ENCODE results near the gene TCERG1L.

TCERG1L gene

DNA sequence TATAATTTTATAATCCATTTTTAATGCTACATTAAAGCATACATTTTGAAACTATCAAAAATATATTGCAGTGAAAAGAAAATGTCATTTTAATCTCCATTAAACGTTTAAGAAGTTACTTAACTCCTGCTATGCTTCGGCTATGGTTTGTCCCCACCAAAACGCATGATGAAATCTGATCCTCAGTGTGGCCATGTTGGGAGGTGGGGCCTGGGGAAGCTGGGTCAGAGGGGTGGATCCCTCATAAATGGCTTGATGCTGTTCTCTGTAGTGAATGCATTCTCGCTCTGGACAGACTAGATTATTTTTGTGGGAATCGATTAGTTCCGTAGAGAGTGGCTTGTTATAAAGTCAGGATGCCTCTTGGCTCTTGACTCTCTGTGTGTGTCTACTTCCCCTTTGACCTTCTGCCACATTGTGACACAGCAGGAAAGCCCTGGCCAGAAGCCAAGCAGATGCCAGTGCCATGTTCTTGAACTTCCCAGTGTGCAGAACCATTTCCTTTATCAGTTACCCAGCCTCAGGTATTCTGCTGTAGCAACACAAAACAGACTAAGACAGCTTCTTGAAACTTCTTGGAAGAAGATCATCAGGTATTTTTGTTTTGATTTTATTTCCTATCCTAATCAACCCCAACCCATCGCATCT is 77.8 kb downstream of the TCERG1L start:
- Histone ChIP-seq H4K20me1 (no peaks in the 10 kb centered on the region), H3K9ac (no peak overlapping the region), H3K4me3 (no peak overlapping the region), H3K27me3 (peaks cover 0 to 28% (median 0%) of the 10 kb centered on the region in 11 experiments; a peak in 6 of 22 replicates), H3K9me3 (replicated peaks in 1 of 11) (peaks cover 19 to 48% (median 40%) of the 10 kb centered on the region in 11 experiments), H3K27ac (peak overlapping the region in 3 of 11 experiments; percentile 3 to 16 (median 15); a peak in 1 of 22 replicates), H3K36me3 (peaks cover 0 to 40% (median 10%) of the 10 kb centered on the region in 11 experiments; a peak in 11 of 22 replicates), H3K4me1 (peaks cover 7 to 99% (median 68%) of the 10 kb centered on the region in 10 experiments), H3K4me2 (peak overlapping the region in 8 of 11 experiments; percentile 9 to 86 (median 38); a peak in 14 of 22 replicates)
- TF ChIP-seq Cebpa-rat (IDR thresholded peaks at IDR 0.05): no peak

GRCh38 chr10:131231965-131232541 is 79.5 kb downstream of the TCERG1L start:
- H3K27ac ChIP-seq: peak overlapping the region in 5 of 11 experiments; percentile 22 to 80 (median 39); a peak in 8 of 22 replicates
- H3K4me2 ChIP-seq: peak overlapping the region in 10 of 11 experiments; percentile 11 to 86 (median 76); a peak in 18 of 22 replicates
- peak overlapping the region in 1 of 11 experiments; percentile 36; a peak in 2 of 22 replicates for H3K9ac ChIP-seq
- peaks cover 19 to 52% (median 38%) of the 10 kb centered on the region in 11 experiments for H3K9me3 ChIP-seq (replicated peaks in 1 of 11)
- peaks cover 0 to 22% (median 0%) of the 10 kb centered on the region in 11 experiments; a peak in 6 of 22 replicates for H3K27me3 ChIP-seq
- H3K4me1 ChIP-seq: peaks cover 0 to 94% (median 63%) of the 10 kb centered on the region in 10 experiments; a peak in 18 of 20 replicates
- peaks cover 0 to 42% (median 11%) of the 10 kb centered on the region in 11 experiments; a peak in 11 of 22 replicates for H3K36me3 ChIP-seq
- no peak overlapping the region for H3K4me3 ChIP-seq
- no peaks in the 10 kb centered on the region for H4K20me1 ChIP-seq
- TF ChIP-seq Cebpa-rat (IDR thresholded peaks at IDR 0.05): no peak

- H3K36me3 ChIP-seq: peaks cover 0 to 39% (median 11%) of the 10 kb centered on the region in 11 experiments; a peak in 11 of 22 replicates
- TF ChIP-seq Cebpa-rat (IDR thresholded peaks at IDR 0.05): no peak
- H3K27ac ChIP-seq: peak overlapping the region in 6 of 11 experiments; percentile 22 to 80 (median 54); a peak in 8 of 22 replicates
- H3K9ac ChIP-seq: peak overlapping the region in 2 of 11 experiments; percentile 48 to 66; a peak in 2 of 22 replicates
- peak overlapping the region in 10 of 11 experiments; percentile 11 to 86 (median 76); a peak in 20 of 22 replicates for H3K4me2 ChIP-seq
- no peak overlapping the region for H3K4me3 ChIP-seq
- peaks cover 0 to 94% (median 68%) of the 10 kb centered on the region in 10 experiments; a peak in 18 of 20 replicates for H3K4me1 ChIP-seq
- peaks cover 19 to 50% (median 34%) of the 10 kb centered on the region in 11 experiments for H3K9me3 ChIP-seq (replicated peaks in 1 of 11)
- peaks cover 0 to 22% (median 0%) of the 10 kb centered on the region in 11 experiments; a peak in 6 of 22 replicates for H3K27me3 ChIP-seq
- H4K20me1 ChIP-seq: no peaks in the 10 kb centered on the region
These were observed 80.1 kb downstream of the TCERG1L start for GRCh38 chr10:131231323-131231964.

- Histone ChIP-seq H3K4me2 (peak overlapping the region in 9 of 11 experiments; percentile 55 to 86 (median 79); a peak in 19 of 22 replicates), H3K27me3 (peaks cover 0 to 22% (median 0%) of the 10 kb centered on the region in 11 experiments; a peak in 6 of 22 replicates), H3K9ac (peak overlapping the region in 5 of 11 experiments; percentile 11 to 66 (median 48); a peak in 7 of 22 replicates), H3K27ac (peak overlapping the region in 6 of 11 experiments; percentile 31 to 80 (median 68); a peak in 10 of 22 replicates), H3K4me1 (peaks cover 0 to 94% (median 74%) of the 10 kb centered on the region in 10 experiments; a peak in 18 of 20 replicates), H4K20me1 (no peaks in the 10 kb centered on the region), H3K4me3 (no peak overlapping the region), H3K9me3 (replicated peaks in 1 of 11) (peaks cover 19 to 43% (median 27%) of the 10 kb centered on the region in 11 experiments), H3K36me3 (peaks cover 0 to 33% (median 11%) of the 10 kb centered on the region in 11 experiments; a peak in 11 of 22 replicates)
- no peak for TF ChIP-seq Cebpa-rat (IDR thresholded peaks at IDR 0.05)
These were observed 80.7 kb downstream of the TCERG1L start for GRCh38 chr10:131230641-131231322.

DNA sequence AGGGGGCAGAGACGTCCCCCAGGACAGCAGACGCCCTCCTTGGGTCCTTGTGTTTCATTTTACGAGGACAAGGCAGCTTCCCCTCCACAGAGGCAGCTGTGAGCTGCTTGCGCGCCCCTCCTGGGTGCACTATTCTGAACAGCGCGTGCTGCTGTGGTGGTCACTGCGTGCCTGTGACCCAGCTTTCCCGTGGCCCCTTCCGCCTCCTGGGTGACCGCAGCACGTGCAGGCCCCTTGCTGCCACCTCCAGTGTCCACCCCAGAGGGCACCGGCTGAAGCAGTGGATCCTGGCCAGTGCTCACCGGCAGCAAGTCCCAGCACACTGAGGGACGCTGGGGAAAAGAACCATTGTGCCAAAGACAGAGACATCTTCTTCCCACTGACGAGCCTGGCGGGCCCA is 81.4 kb downstream of the TCERG1L start:
- peaks cover 0 to 94% (median 81%) of the 10 kb centered on the region in 10 experiments; a peak in 18 of 20 replicates for H3K4me1 ChIP-seq
- peaks cover 0 to 30% (median 9%) of the 10 kb centered on the region in 11 experiments; a peak in 11 of 22 replicates for H3K36me3 ChIP-seq
- peaks cover 0 to 22% (median 0%) of the 10 kb centered on the region in 11 experiments; a peak in 6 of 22 replicates for H3K27me3 ChIP-seq
- peak overlapping the region in 9 of 11 experiments; percentile 55 to 86 (median 79); a peak in 18 of 22 replicates for H3K4me2 ChIP-seq
- no peak for TF ChIP-seq Cebpa-rat (IDR thresholded peaks at IDR 0.05)
- peak overlapping the region in 6 of 11 experiments; percentile 8 to 66 (median 44); a peak in 7 of 22 replicates for H3K9ac ChIP-seq
- H3K27ac ChIP-seq: peak overlapping the region in 6 of 11 experiments; percentile 31 to 80 (median 68); a peak in 11 of 22 replicates
- no peak overlapping the region for H3K4me3 ChIP-seq
- H3K9me3 ChIP-seq (replicated peaks in 1 of 11): peaks cover 15 to 37% (median 21%) of the 10 kb centered on the region in 11 experiments
- no peaks in the 10 kb centered on the region for H4K20me1 ChIP-seq

GRCh38 chr10:131227163-131227740 is 84.3 kb downstream of the TCERG1L start:
- no peak overlapping the region for H3K4me3 ChIP-seq
- H3K4me2 ChIP-seq: peak overlapping the region in 9 of 11 experiments; percentile 1 to 98 (median 88); a peak in 18 of 22 replicates
- H3K9ac ChIP-seq: peak overlapping the region in 1 of 11 experiments; percentile 44; a peak in 1 of 22 replicates
- H4K20me1 ChIP-seq: no peaks in the 10 kb centered on the region
- H3K27me3 ChIP-seq: peaks cover 0 to 48% (median 0%) of the 10 kb centered on the region in 11 experiments; a peak in 6 of 22 replicates
- peaks cover 13 to 94% (median 92%) of the 10 kb centered on the region in 10 experiments for H3K4me1 ChIP-seq
- H3K9me3 ChIP-seq (replicated peaks in 1 of 11): peaks cover 0 to 20% (median 6%) of the 10 kb centered on the region in 11 experiments; a peak in 13 of 22 replicates
- TF ChIP-seq Cebpa-rat (IDR thresholded peaks at IDR 0.05): no peak
- H3K27ac ChIP-seq: peak overlapping the region in 5 of 11 experiments; percentile 31 to 80 (median 49); a peak in 8 of 22 replicates
- H3K36me3 ChIP-seq: 0 out of 22 replicates have a peak, but pooled peaks cover 0 to 17% (median 0%) of the 10 kb centered on the region in 11 experiments

Measured in BLaER1 treated with 17β-estradiol and CSF1 and Interleukin-3, amounts not matched to agents 10 nM and 100 nM (cell line).